Mesenchymal stem cell (in vitro differentiated cells and primary cell): Measurements from ENCODE around the gene CNTNAP2.
A peak's percentile ranks its signal among the peaks of the same experiment; 100 is the strongest.

Experiments
- DNase-seq: peaks from one replicate; pipeline ENCODE4 v3.0.0-alpha.2; 2013
- H2AFZ ChIP-seq: one replicate; pipeline ENCODE4 v1.6.1; 2013; ENCODE audit warnings: low read depth, mild to moderate bottlenecking, control low read depth, inconsistent platforms, low read length, moderate library complexity
- H2AK5ac ChIP-seq: 2 replicates; pipeline ENCODE4 v1.6.1; 2013; ENCODE audit warnings: low read length, moderate library complexity, mild to moderate bottlenecking, inconsistent platforms; ENCODE audit not compliant: severe bottlenecking
- H2BK120ac ChIP-seq: one replicate; pipeline ENCODE4 v1.6.1; 2013; ENCODE audit warnings: low read depth, mild to moderate bottlenecking, inconsistent platforms, low read length, moderate library complexity
- H2BK12ac ChIP-seq, 2 experiments: one replicate each; pipeline ENCODE4 v1.6.1; 2013; ENCODE audit warnings: inconsistent platforms in 2 of 2, low read length in 2 of 2, mild to moderate bottlenecking in 2 of 2, moderate library complexity in 2 of 2, control low read depth in 1 of 2
- H2BK15ac ChIP-seq: one replicate; pipeline ENCODE4 v1.6.1; 2013; ENCODE audit warnings: mild to moderate bottlenecking, low read depth, inconsistent platforms; ENCODE audit not compliant: poor library complexity, severe bottlenecking
- H2BK5ac ChIP-seq: 2 replicates; pipeline ENCODE4 v1.6.1; 2013; ENCODE audit warnings: low read depth, mild to moderate bottlenecking, low read length, control low read depth, inconsistent platforms; ENCODE audit not compliant: poor library complexity, severe bottlenecking
- H3K14ac ChIP-seq, 2 experiments: one replicate each; pipeline ENCODE4 v1.6.1; 2013; ENCODE audit warnings: inconsistent platforms in 2 of 2, low read length in 2 of 2, control low read depth in 1 of 2, mild to moderate bottlenecking in 1 of 2, moderate library complexity in 1 of 2
- H3K18ac ChIP-seq, 2 experiments: one replicate each; pipeline ENCODE4 v1.6.1; 2013; ENCODE audit warnings: inconsistent platforms in 2 of 2, low read length in 2 of 2, control low read depth in 1 of 2, low read depth in 1 of 2, mild to moderate bottlenecking in 1 of 2
- H3K23ac ChIP-seq, 2 experiments: one replicate each; pipeline ENCODE4 v1.6.1; 2013; ENCODE audit warnings: inconsistent platforms in 2 of 2, low read length in 2 of 2, mild to moderate bottlenecking in 2 of 2, moderate library complexity in 2 of 2, control low read depth in 1 of 2
- H3K27ac ChIP-seq: 2 replicates; pipeline ENCODE4 v1.5.1; 2013; ENCODE audit warnings: mild to moderate bottlenecking, moderate library complexity, low read length, control low read depth, inconsistent platforms; ENCODE audit not compliant: poor library complexity, severe bottlenecking
- H3K27me3 ChIP-seq, 2 experiments: 2 replicates each; pipeline versions ENCODE4 v1.6.1 to v1.7.0; 2013; ENCODE audit warnings: low read length in 2 of 2, mild to moderate bottlenecking in 2 of 2, moderate library complexity in 2 of 2, control low read depth in 1 of 2, inconsistent platforms in 1 of 2; ENCODE audit not compliant: control insufficient read depth in 1 of 2, insufficient read depth in 1 of 2
- H3K36me3 ChIP-seq, 2 experiments: 2 replicates each; pipeline versions ENCODE4 v1.6.1 to v1.7.0; 2013; ENCODE audit warnings: low read length in 2 of 2, control low read depth in 1 of 2, inconsistent platforms in 1 of 2, low read depth in 1 of 2, mild to moderate bottlenecking in 1 of 2; ENCODE audit not compliant: insufficient read depth in 2 of 2, control insufficient read depth in 1 of 2
- H3K4ac ChIP-seq, 2 experiments: one replicate each; pipeline ENCODE4 v1.6.1; 2013; ENCODE audit warnings: inconsistent platforms in 2 of 2, low read length in 2 of 2, mild to moderate bottlenecking in 2 of 2, moderate library complexity in 2 of 2, control low read depth in 1 of 2, low read depth in 1 of 2
- H3K4me1 ChIP-seq: 2 replicates; pipeline ENCODE4 v1.6.1; 2013; ENCODE audit warnings: low read depth, low read length, control low read depth; ENCODE audit not compliant: control insufficient read depth, insufficient read depth
- H3K4me2 ChIP-seq: 2 replicates; pipeline ENCODE4 v1.6.1; 2013; ENCODE audit warnings: low read length, mild to moderate bottlenecking, inconsistent platforms; ENCODE audit not compliant: poor library complexity, severe bottlenecking
- H3K4me3 ChIP-seq, 2 experiments: 2 replicates each; pipeline versions ENCODE4 v1.5.1 to v1.7.0; 2013; ENCODE audit warnings: low read length in 2 of 2, mild to moderate bottlenecking in 2 of 2, control low read depth in 1 of 2, low read depth in 1 of 2; ENCODE audit not compliant: insufficient read depth in 1 of 2
- H3K79me1 ChIP-seq: replicated peaks from 2 replicates; pipeline ENCODE4 v1.6.1; 2013; ENCODE audit warnings: mild to moderate bottlenecking, control low read depth, low read length, inconsistent platforms; ENCODE audit not compliant: poor library complexity, severe bottlenecking
- H3K9ac ChIP-seq: 2 replicates; pipeline ENCODE4 v1.7.0; 2013; ENCODE audit warnings: mild to moderate bottlenecking, low read length, moderate library complexity
- H3K9me3 ChIP-seq: 2 replicates; pipeline ENCODE4 v1.7.0; 2013; ENCODE audit warnings: mild to moderate bottlenecking, low read length; ENCODE audit not compliant: control insufficient read depth
- H4K8ac ChIP-seq: one replicate; pipeline ENCODE4 v1.6.1; 2013; ENCODE audit warnings: inconsistent platforms, mild to moderate bottlenecking, low read length, moderate library complexity
- H4K91ac ChIP-seq: one replicate; pipeline ENCODE4 v1.6.1; 2013; ENCODE audit warnings: mild to moderate bottlenecking, low read length, inconsistent platforms
- WGBS: methylation state at CpG from one replicate; pipeline ENCODE4 v1.1.7; 2013; ENCODE audit warnings: mixed read lengths; 5-methylcytosine and 5-hydroxymethylcytosine counted together

CNTNAP2 gene

GRCh38 chr7:147405621-147406020 is 1289.0 kb downstream of the CNTNAP2 start:
- no peaks in the 10 kb centered on the region for H3K27me3 ChIP-seq
- no peak overlapping the region for H3K4me2 ChIP-seq
- no peak overlapping the region for H3K18ac ChIP-seq
- no peak overlapping the region for H3K4ac ChIP-seq
- no peak overlapping the region for H4K91ac ChIP-seq
- no peak overlapping the region for H3K27ac ChIP-seq
- no peaks in the 10 kb centered on the region for H3K4me1 ChIP-seq
- H2BK15ac ChIP-seq, result no peak overlapping the region
- no peak overlapping the region for H2BK120ac ChIP-seq
- no peak overlapping the region for H3K4me3 ChIP-seq
- no peak overlapping the region for H2BK12ac ChIP-seq
- H2BK5ac ChIP-seq, result no peak overlapping the region
- DNase-seq, result no peak
- H3K14ac ChIP-seq, result no peak overlapping the region
- H3K36me3 ChIP-seq, result no peaks in the 10 kb centered on the region
- no peaks in the 10 kb centered on the region for H3K79me1 ChIP-seq
- H4K8ac ChIP-seq, result no peak overlapping the region
- no peak overlapping the region for H3K23ac ChIP-seq
- H3K9me3 ChIP-seq, result no peaks in the 10 kb centered on the region
- H3K9ac ChIP-seq, result no peak overlapping the region
- no peak overlapping the region for H2AFZ ChIP-seq
- 92% methylated on average over 2 of the region's 4 CpGs for WGBS
- H2AK5ac ChIP-seq, result no peak overlapping the region

- WGBS, result 21% methylated on average over 2 of the region's 3 CpGs
- H3K27ac ChIP-seq, result peak overlapping the region; percentile 8
Measured at GRCh38 chr7:147406521-147407135, 1290.0 kb downstream of the CNTNAP2 start.

GRCh38 chr7:147411096-147411495 is 1294.5 kb downstream of the CNTNAP2 start:
- no peak overlapping the region for H3K27ac ChIP-seq
- no peak overlapping the region for H2BK15ac ChIP-seq
- DNase-seq, result no peak
- no peak overlapping the region for H3K23ac ChIP-seq
- H3K4ac ChIP-seq, result no peak overlapping the region
- H2AK5ac ChIP-seq, result no peak overlapping the region
- H3K9ac ChIP-seq, result peak overlapping the region; percentile 47
- no peaks in the 10 kb centered on the region for H3K36me3 ChIP-seq
- no peak overlapping the region for H3K4me2 ChIP-seq
- H4K8ac ChIP-seq, result no peak overlapping the region
- no peak overlapping the region for H4K91ac ChIP-seq
- no peak overlapping the region for H2BK5ac ChIP-seq
- no peaks in the 10 kb centered on the region for H3K27me3 ChIP-seq
- no peak overlapping the region for H2BK120ac ChIP-seq
- no peak overlapping the region for H2BK12ac ChIP-seq
- H3K14ac ChIP-seq, result no peak overlapping the region
- no peaks in the 10 kb centered on the region for H3K9me3 ChIP-seq
- H3K79me1 ChIP-seq, result no peaks in the 10 kb centered on the region
- H3K18ac ChIP-seq, result no peak overlapping the region
- H2AFZ ChIP-seq, result no peak overlapping the region
- peaks cover 7% of the 10 kb centered on the region for H3K4me1 ChIP-seq
- peak overlapping the region in 1 of 2 experiments; percentile 45 for H3K4me3 ChIP-seq

More at GRCh38 chr7:147406521-147407135, 1290.0 kb downstream of the CNTNAP2 start:
- H3K4me1 ChIP-seq, result no peaks in the 10 kb centered on the region
- H2AFZ ChIP-seq, result no peak overlapping the region
- H3K9ac ChIP-seq, result no peak overlapping the region
- no peak overlapping the region for H3K4ac ChIP-seq
- no peak overlapping the region for H4K91ac ChIP-seq
- no peak overlapping the region for H3K4me3 ChIP-seq
- H3K4me2 ChIP-seq, result no peak overlapping the region
- no peaks in the 10 kb centered on the region for H3K36me3 ChIP-seq
- H2BK15ac ChIP-seq, result no peak overlapping the region
- H4K8ac ChIP-seq, result no peak overlapping the region
- no peak overlapping the region for H2BK5ac ChIP-seq
- H3K23ac ChIP-seq, result no peak overlapping the region
- DNase-seq, result peak; percentile 11
- no peak overlapping the region for H3K14ac ChIP-seq
- no peaks in the 10 kb centered on the region for H3K27me3 ChIP-seq
- no peak overlapping the region for H2AK5ac ChIP-seq
- H3K9me3 ChIP-seq, result no peaks in the 10 kb centered on the region
- H3K79me1 ChIP-seq, result no peaks in the 10 kb centered on the region
- no peak overlapping the region for H2BK12ac ChIP-seq
- no peak overlapping the region for H3K18ac ChIP-seq
- H2BK120ac ChIP-seq, result no peak overlapping the region

GRCh38 chr7:147412109-147412508 is 1295.5 kb downstream of the CNTNAP2 start:
- Histone ChIP-seq H3K4me2 (no peak overlapping the region), H2BK120ac (peak overlapping the region; percentile 42), H3K9me3 (no peaks in the 10 kb centered on the region), H2BK15ac (no peak overlapping the region), H3K4ac (no peak overlapping the region), H2AK5ac (peak overlapping the region; percentile 81), H3K36me3 (no peaks in the 10 kb centered on the region), H3K14ac (no peak overlapping the region), H3K79me1 (no peaks in the 10 kb centered on the region), H2BK12ac (peak overlapping the region; percentile 6 to 42), H3K18ac (peak overlapping the region; percentile 58 to 66), H2BK5ac (peak overlapping the region; percentile 78), H3K27ac (peak overlapping the region; percentile 94), H3K27me3 (no peaks in the 10 kb centered on the region), H4K91ac (no peak overlapping the region), H3K23ac (no peak overlapping the region), H3K4me3 (peak overlapping the region in 1 of 2 experiments; percentile 0), H4K8ac (no peak overlapping the region), H3K4me1 (peaks cover 7% of the 10 kb centered on the region), H3K9ac (peak overlapping the region; percentile 4), H2AFZ (no peak overlapping the region)
- WGBS, result 40% methylated on average over 2 of the region's 2 CpGs
- DNase-seq, result no peak
